Fibroblast of peridontal ligament (primary cell): Measurements from ENCODE around the gene ARHGEF7.
A peak's percentile ranks its signal among the peaks of the same experiment; 100 is the strongest.

Source experiments
- DNase-seq: peaks from one replicate; pipeline ENCODE4 v3.0.0-alpha.2; 2010; ENCODE audit errors: extremely low read depth

ARHGEF7 gene

GRCh38 chr13:111225166-111225565, 110.1 kb downstream of the ARHGEF7 start:
- no peak for DNase-seq

GRCh38 chr13:111225810-111226546, 110.9 kb downstream of the ARHGEF7 start:
- DNase-seq = no peak

GRCh38 chr13:111227405-111227804, 112.3 kb downstream of the ARHGEF7 start:
- peak; percentile 48 for DNase-seq

- no peak for DNase-seq
Observed at GRCh38 chr13:111228262-111229144, 113.4 kb downstream of the ARHGEF7 start.

GRCh38 chr13:111230385-111230930, 115.3 kb downstream of the ARHGEF7 start:
- no peak for DNase-seq

- no peak for DNase-seq
Observed at GRCh38 chr13:111232191-111232590, 117.1 kb downstream of the ARHGEF7 start.

GRCh38 chr13:111233080-111233479, 118.0 kb downstream of the ARHGEF7 start:
- DNase-seq = peak; percentile 34

GRCh38 chr13:111239764-111240670, 124.9 kb downstream of the ARHGEF7 start:
- DNase-seq = no peak

- no peak for DNase-seq
Observed at GRCh38 chr13:111241006-111241755, 126.1 kb downstream of the ARHGEF7 start.

GRCh38 chr13:111241862-111242261, 126.8 kb downstream of the ARHGEF7 start:
- no peak for DNase-seq

- DNase-seq = no peak
Observed at GRCh38 chr13:111242585-111242984, 127.5 kb downstream of the ARHGEF7 start.

- no peak for DNase-seq
Observed at GRCh38 chr13:111243981-111244380, 128.9 kb downstream of the ARHGEF7 start.

GRCh38 chr13:111245576-111246384, 130.7 kb downstream of the ARHGEF7 start:
- peak; percentile 98 for DNase-seq

- DNase-seq = no peak
Observed at GRCh38 chr13:111247552-111247951, 132.4 kb downstream of the ARHGEF7 start.

GRCh38 chr13:111248822-111249221, 133.7 kb downstream of the ARHGEF7 start:
- DNase-seq = peak; percentile 31

GRCh38 chr13:111249637-111250360, 134.7 kb downstream of the ARHGEF7 start:
- DNase-seq = no peak

- DNase-seq = peak; percentile 41
Observed at GRCh38 chr13:111251646-111252445, 136.7 kb downstream of the ARHGEF7 start.
